ENCODE measurements around the gene TC2N. TPM values are rescaled to one million over a fixed set of nuclear protein-coding genes. Genes with fewer than 3 reads are reported as not detected.
A peak's percentile ranks its signal among the peaks of the same experiment; 100 is the strongest.

TC2N gene
- polyA plus RNA-seq, 3 donors = 0.24 to 0.55 TPM; not detected in 1

DNA sequence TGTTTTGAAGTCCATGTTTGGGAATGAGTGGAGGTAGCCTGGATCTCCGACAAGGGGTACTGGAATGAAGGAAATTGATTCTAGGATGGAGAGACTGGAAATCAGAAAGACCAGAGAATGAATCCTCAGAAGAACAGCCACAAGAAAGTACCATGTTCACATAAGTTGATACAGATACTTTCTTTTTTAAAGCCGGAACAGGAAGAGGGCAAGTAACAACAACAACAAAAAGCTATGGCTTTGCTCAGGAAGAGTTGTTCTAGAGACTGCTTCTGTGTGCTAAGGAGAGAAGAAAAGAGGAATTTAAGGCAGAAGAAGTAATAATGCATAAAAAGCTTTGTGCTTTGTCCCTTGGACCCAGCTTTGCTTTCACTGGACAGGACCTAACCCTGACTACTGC is 6.2 kb downstream of the TC2N start:
- H3K4me3 ChIP-seq (replicated peaks in 1 of 3; ENCODE audit: low read depth in 2 of 3, low read length in 3 of 3) = no peak overlapping the region
- H3K27ac Mint-ChIP-seq = peak overlapping the region in 4 of 7 donors; percentile 20 to 54 (median 50)
- 62% methylated on average over 2 of the region's 2 CpGs for WGBS (ENCODE audit: insufficient coverage)

DNA sequence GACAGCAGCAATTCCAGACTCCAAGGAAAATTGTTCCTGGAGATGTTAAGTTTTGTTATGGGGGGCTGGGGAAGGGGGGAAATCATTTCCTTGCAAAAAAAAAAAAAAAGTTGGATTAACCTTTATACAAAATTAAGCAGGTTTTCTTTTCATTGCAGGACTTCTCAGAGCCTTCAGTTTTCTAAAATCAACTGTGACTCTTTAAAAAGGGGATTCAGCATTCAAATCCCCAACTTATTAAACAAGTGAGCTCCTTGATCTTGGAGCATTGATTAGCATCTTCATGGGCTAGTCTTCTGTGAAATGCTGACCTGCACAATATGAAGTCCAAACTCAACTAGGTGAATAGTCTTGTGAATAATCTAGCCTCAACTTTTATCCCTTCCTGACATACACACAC is 7.1 kb downstream of the TC2N start:
- no peaks in the 10 kb centered on the region for H3K79me2 ChIP-seq (ENCODE audit: insufficient read depth, low read length)
- H3K4me3 ChIP-seq (replicated peaks in 1 of 3; ENCODE audit: low read depth in 2 of 3, low read length in 3 of 3) = no peak overlapping the region
- H3K27me3 ChIP-seq (ENCODE audit: control insufficient read depth in 2 of 2, insufficient read depth in 2 of 2, low read length in 2 of 2) = no peaks in the 10 kb centered on the region
- Mint-ChIP-seq H3K36me3 (peaks cover 0 to 3% of the 10 kb centered on the region in 2 donors), H3K27ac (no peak overlapping the region), H3K4me3 (no peak overlapping the region), H3K27me3 (ENCODE audit: low read depth in 3 of 3) (peaks cover 0 to 2% (median 2%) of the 10 kb centered on the region in 3 donors), H3K9me3 (no peaks in the 10 kb centered on the region), H3K4me1 (peaks cover 26% of the 10 kb centered on the region)
- H3K27ac ChIP-seq (ENCODE audit: low read depth in 1 of 2, low read length in 2 of 2) = no peak overlapping the region
- H3K4me2 ChIP-seq (replicated peaks; ENCODE audit: extremely low read depth, low read length, poor library complexity, severe bottlenecking) = no peak overlapping the region
- no peak overlapping the region for H2AFZ ChIP-seq (ENCODE audit: insufficient read depth, low read depth, low read length, poor library complexity, severe bottlenecking)
- no peaks in the 10 kb centered on the region for H3K9me3 ChIP-seq (replicated peaks in 1 of 2; ENCODE audit: control insufficient read depth in 1 of 2, insufficient read depth in 1 of 2, low read length in 2 of 2)
- no peaks in the 10 kb centered on the region for H3K36me3 ChIP-seq (replicated peaks in 1 of 2; ENCODE audit: control insufficient read depth in 1 of 2, insufficient read depth in 2 of 2, low read length in 2 of 2)
- no peaks in the 10 kb centered on the region for H4K20me1 ChIP-seq (ENCODE audit: insufficient read depth, low read length)
- no peak for TF ChIP-seq CTCF (IDR thresholded peaks at IDR 0.05)
- no peak overlapping the region for H3K9ac ChIP-seq (ENCODE audit: insufficient read depth, low read length, poor library complexity, severe bottlenecking)
- DNase-seq = no peak
- intact Hi-C loops (cut with micrococcal nuclease) = no loop called here
- no peaks in the 10 kb centered on the region for H3K4me1 ChIP-seq (ENCODE audit: control insufficient read depth in 1 of 2, insufficient read depth in 2 of 2, low read length in 2 of 2)

More for the DNA sequence above, 6.2 kb downstream of the TC2N start:
- H3K9me3 Mint-ChIP-seq = no peaks in the 10 kb centered on the region
- H3K27me3 Mint-ChIP-seq (ENCODE audit: low read depth in 3 of 3) = peaks cover 0 to 2% (median 2%) of the 10 kb centered on the region in 3 donors
- Histone ChIP-seq H3K9ac (ENCODE audit: insufficient read depth, low read length, poor library complexity, severe bottlenecking) (no peak overlapping the region), H2AFZ (ENCODE audit: insufficient read depth, low read depth, low read length, poor library complexity, severe bottlenecking) (peak overlapping the region; percentile 4), H3K36me3 (replicated peaks in 1 of 2; ENCODE audit: control insufficient read depth in 1 of 2, insufficient read depth in 2 of 2, low read length in 2 of 2) (no peaks in the 10 kb centered on the region), H3K9me3 (replicated peaks in 1 of 2; ENCODE audit: control insufficient read depth in 1 of 2, insufficient read depth in 1 of 2, low read length in 2 of 2) (no peaks in the 10 kb centered on the region), H3K27me3 (ENCODE audit: control insufficient read depth in 2 of 2, insufficient read depth in 2 of 2, low read length in 2 of 2) (no peaks in the 10 kb centered on the region), H3K27ac (ENCODE audit: low read depth in 1 of 2, low read length in 2 of 2) (no peak overlapping the region), H3K79me2 (ENCODE audit: insufficient read depth, low read length) (no peaks in the 10 kb centered on the region), H3K4me1 (ENCODE audit: control insufficient read depth in 1 of 2, insufficient read depth in 2 of 2, low read length in 2 of 2) (no peaks in the 10 kb centered on the region), H3K4me2 (replicated peaks; ENCODE audit: extremely low read depth, low read length, poor library complexity, severe bottlenecking) (no peak overlapping the region), H4K20me1 (ENCODE audit: insufficient read depth, low read length) (no peaks in the 10 kb centered on the region)
- H3K4me3 Mint-ChIP-seq = peak overlapping the region in 1 of 2 donors; percentile 0
- peaks cover 26% of the 10 kb centered on the region for H3K4me1 Mint-ChIP-seq
- DNase-seq = no peak
- intact Hi-C loops (cut with micrococcal nuclease) = no loop called here
- H3K36me3 Mint-ChIP-seq = peaks cover 0 to 3% of the 10 kb centered on the region in 2 donors
- TF ChIP-seq CTCF (IDR thresholded peaks at IDR 0.05) = no peak
